Measurements from ENCODE around the gene VEGFA.

DNA sequence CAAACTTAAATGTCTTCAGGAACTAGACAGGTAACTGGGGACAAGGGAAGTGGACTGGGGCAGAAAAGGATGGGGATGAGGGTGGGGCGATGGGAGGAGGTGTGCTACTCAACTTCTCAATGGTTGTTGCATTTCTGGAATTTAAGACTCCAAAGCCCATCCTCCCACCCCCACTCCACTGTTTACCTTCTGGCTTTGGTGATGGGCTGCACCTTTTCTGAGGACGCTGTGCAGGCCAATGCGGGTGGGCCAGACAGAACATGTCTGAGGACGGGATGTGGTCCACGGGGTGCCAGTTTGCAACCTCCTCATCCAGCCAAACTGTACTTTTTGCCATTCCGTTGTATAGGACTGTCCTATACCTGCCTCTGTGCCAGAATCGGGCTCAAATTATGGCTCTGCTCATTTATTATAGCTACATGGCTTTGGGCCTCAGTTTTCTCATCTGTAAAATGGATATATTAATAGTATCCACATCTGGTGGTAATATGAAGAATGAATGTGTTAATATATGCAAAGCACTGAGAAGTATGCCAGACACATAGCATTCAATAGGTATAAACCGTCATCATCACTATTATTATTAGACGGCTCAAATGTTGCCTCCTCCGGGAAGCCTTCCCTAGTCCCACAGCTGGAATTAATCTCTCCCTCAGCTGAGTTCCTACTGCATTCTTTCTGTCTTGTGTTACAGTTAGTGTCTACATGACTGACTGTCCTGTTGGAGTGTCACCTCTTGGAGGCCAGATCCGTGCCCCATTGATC, 31.0 kb upstream of the VEGFA start:
- TF ChIP-seq TAF1 (IDR thresholded peaks at IDR 0.05; ENCODE audit: borderline replicate concordance, insufficient read depth, low read length) = no peak
- TF ChIP-seq, protein P1, sequence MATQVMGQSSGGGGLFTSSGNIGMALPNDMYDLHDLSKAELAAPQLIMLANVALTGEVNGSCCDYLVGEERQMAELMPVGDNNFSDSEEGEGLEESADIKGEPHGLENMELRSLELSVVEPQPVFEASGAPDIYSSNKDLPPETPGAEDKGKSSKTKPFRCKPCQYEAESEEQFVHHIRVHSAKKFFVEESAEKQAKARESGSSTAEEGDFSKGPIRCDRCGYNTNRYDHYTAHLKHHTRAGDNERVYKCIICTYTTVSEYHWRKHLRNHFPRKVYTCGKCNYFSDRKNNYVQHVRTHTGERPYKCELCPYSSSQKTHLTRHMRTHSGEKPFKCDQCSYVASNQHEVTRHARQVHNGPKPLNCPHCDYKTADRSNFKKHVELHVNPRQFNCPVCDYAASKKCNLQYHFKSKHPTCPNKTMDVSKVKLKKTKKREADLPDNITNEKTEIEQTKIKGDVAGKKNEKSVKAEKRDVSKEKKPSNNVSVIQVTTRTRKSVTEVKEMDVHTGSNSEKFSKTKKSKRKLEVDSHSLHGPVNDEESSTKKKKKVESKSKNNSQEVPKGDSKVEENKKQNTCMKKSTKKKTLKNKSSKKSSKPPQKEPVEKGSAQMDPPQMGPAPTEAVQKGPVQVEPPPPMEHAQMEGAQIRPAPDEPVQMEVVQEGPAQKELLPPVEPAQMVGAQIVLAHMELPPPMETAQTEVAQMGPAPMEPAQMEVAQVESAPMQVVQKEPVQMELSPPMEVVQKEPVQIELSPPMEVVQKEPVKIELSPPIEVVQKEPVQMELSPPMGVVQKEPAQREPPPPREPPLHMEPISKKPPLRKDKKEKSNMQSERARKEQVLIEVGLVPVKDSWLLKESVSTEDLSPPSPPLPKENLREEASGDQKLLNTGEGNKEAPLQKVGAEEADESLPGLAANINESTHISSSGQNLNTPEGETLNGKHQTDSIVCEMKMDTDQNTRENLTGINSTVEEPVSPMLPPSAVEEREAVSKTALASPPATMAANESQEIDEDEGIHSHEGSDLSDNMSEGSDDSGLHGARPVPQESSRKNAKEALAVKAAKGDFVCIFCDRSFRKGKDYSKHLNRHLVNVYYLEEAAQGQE (IDR thresholded peaks at IDR 0.05; ENCODE audit: insufficient read depth in 1 of 2, low read depth in 2 of 2, low read length in 2 of 2) = no peak
- no peak for TF ChIP-seq SIN3A (IDR thresholded peaks at IDR 0.05; ENCODE audit: borderline replicate concordance, insufficient read depth, low read length)
- no peak for TF ChIP-seq FOXP2 (optimal IDR thresholded peaks at IDR 0.05; ENCODE audit: borderline replicate concordance, extremely low read depth, extremely low read length, insufficient read depth)
- no peak for TF ChIP-seq POLR2AphosphoS5 (IDR thresholded peaks at IDR 0.05; ENCODE audit: low read depth, low read length)

Measured in PFSK-1 (cell line).